NOMO-1 (cell line): ENCODE measurements around the gene TMEM209.
"Not testable (repeated sequence)": the region's sequence is repeated elsewhere in the genome, so short reads cannot be mapped to it uniquely, and the experiment has no call there.

ENCODE experiments used
- DNase-seq, 2 experiments: peaks; one replicate each; lab custom pipeline; 2025; ENCODE audit not compliant: unreplicated experiment in 2 of 2; lab: John Stamatoyannopoulos, UW

TMEM209 gene

DNA sequence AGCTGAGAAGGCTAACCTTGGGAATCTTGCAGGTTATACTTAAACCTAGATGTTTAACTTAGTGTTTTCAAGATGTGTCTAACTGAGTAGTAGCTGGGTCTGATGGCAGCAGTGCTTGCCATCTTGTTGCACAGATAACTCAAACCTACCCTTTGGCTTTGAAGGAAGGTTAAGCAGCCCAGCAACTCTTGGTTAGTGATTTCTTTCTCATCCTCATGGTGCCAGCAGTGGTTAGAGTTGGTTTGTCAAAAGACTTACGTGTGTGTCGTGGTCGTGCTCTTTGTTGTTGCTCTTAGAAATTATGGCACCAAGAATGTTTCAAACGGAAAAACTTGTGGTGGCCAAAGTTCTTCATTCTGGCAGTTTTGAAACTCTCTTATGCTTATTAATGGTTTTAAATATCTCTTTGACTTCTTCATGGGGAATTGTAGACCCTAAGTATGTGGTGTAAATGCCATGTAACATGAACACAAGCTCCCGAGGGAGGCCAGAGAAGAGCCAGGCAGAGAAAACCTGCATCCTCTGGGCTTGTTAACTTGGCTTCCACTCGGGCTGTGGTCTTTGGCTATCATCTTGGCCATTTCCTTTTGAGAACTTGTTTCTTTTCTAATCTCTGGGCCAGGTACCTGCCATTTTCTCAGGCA lies 73.9 kb downstream of the TMEM209 start:
- no peak for DNase-seq

DNA sequence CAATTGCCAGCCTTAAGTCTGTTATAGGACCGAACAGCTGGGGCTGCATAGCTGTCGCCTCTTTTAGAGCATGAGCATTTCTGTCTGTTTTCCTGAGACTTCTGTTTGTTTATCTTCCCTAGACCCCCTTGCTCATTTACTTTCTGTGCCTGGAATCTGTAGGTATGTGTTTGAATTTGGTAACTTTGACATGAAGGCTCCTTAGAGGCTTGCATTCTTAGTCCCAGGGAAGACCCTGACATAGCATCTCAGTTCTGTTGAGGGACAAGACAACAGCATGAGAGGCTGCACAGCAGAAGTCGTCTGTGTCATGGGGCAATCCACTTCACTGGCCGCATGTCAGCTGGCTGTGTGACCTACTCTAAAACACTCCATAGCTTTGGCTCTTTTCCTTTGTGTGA lies 76.2 kb downstream of the TMEM209 start:
- no peak for DNase-seq

- DNase-seq, result no peak
Measured at GRCh38 chr7:130127821-130128317, 77.3 kb downstream of the TMEM209 start.

DNA sequence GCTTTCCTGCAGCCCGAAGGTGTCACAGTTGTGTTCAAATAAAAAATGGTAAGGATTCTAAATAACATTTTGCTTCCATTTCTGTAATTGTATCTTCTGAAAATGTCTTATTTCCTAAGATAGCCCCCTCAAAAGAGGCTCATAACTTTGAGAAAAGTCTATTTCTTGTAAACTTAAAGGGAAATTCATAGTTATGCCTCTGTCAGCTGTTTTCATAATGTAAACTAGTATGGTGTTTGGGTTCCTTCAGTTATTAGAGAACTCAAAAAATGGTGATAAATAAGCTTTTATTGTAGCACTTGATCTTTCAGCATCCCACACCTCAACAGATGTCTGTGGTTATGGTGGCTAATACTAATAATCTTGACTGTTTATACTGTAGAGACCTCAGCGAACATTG lies 77.8 kb downstream of the TMEM209 start:
- no peak for DNase-seq

- not testable (repeated sequence) for DNase-seq
Measured at GRCh38 chr7:130126840-130127239, 78.4 kb downstream of the TMEM209 start.

DNA sequence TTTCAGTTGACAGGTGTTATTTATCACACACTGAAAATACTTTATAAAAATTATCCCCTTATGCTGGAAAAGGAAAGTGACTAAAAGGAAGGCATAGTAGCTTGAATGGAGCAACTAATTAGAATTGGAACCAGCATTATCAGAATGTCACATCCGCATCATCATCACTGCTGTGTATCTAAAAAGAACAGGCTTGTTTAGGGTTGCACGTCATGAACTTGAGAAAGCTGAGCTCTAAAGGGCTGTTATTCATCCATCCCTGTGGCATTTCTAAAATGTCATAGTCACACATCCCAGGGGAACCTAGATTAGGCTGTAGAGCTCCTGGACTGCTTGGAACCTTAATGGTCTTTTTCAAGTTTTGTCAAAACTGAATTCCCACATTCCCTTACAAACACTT lies 80.5 kb downstream of the TMEM209 start:
- DNase-seq, result no peak

DNA sequence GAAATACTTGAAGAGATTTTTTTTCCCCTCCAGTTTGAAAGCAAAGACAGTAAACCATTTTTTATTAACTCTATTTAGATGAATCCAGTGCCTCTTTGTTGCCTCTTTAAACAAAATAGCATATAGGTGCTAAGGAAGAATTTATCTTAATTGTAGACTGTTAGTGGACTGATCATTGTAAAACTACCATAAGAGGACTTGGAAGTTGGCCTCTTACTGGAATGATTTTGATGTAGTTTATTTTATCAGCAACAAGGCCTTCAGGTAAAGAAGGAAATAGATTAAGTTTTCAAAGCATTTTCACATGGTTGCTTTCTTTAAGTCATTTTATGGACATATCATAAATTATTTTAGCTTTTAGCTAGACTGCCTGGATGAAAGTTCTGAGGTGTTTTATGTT lies 81.7 kb downstream of the TMEM209 start:
- DNase-seq, result no peak

- DNase-seq, result no peak
Measured at GRCh38 chr7:130118801-130119200, 86.4 kb downstream of the TMEM209 start.

GRCh38 chr7:130118294-130118693 lies 86.9 kb downstream of the TMEM209 start:
- no peak for DNase-seq

DNA sequence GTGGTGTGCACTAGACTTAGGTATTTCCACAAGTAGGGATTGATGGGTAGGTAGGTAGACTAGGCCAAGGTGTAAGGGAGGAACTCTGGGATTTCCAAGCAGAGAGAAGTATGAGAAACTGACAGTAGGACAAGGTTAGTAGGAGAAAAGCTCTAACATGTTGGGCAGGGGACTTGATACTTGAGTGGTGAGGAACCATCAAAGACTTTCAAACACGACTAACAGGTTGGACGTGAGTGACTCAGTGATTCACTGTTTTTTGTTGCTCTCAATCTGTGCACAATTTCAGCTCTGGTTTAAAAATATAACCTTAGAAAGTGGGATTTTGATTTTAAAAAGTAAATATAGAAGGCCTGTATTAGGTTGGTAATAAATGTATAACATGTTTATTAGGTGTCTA lies 90.4 kb downstream of the TMEM209 start:
- DNase-seq, result no peak
